Smooth muscle cell of the brain vasculature (primary cell): ENCODE results near the gene NEURL2.
"Not testable (repeated sequence)": the region's sequence is repeated elsewhere in the genome, so short reads cannot be mapped to it uniquely, and the experiment has no call there.

Source experiments
- DNase-seq: peaks from one replicate; pipeline ENCODE4 v3.0.0-alpha.2; 2012; ENCODE audit warnings: low read depth, low spot score

Gene NEURL2, protein sequence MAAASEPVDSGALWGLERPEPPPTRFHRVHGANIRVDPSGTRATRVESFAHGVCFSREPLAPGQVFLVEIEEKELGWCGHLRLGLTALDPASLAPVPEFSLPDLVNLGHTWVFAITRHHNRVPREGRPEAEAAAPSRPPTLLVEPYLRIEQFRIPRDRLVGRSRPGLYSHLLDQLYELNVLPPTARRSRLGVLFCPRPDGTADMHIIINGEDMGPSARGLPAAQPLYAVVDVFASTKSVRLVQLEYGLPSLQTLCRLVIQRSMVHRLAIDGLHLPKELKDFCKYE

DNA sequence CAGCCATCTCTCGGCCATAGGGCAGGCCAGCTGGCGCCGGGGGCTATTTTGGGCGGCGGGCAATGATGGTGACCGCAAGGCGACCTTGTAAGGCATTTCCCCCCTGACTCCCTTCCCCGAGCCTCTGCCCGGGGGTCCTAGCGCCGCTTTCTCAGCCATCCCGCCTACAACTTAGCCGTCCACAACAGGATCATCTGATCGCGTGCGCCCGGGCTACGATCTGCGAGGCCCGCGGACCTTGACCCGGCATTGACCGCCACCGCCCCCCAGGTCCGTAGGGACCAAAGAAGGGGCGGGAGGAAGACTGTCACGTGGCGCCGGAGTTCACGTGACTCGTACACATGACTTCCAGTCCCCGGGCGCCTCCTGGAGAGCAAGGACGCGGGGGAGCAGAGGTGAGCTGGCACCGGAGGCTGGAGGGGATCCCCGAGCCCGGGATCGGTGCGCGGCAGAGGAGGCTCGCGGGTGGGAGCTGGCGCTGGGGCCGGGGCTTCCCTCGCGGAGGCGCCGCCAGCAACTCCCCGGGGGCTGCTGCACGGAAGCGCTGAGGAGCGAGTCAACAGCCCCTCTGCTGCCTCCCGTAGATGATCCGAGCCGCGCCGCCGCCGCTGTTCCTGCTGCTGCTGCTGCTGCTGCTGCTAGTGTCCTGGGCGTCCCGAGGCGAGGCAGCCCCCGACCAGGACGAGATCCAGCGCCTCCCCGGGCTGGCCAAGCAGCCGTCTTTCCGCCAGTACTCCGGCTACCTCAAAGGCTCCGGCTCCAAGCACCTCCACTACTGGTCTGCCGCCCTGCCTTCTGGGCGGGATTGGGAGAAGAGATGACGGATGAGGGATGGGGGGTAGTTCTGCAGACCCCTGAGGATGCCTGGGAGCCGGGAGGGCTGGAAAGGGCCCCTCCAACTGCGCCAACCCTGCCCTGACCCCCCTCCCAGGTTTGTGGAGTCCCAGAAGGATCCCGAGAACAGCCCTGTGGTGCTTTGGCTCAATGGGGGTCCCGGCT, at the start of gene NEURL2, which contains the start of gene CTSA:
Gene NEURL2 (minus strand): TSS at position 224 of the 999 bp plus-strand sequence. CDS start 217 bp downstream, at position 7.
Gene CTSA (plus strand): TSS at position 351 of the 999 bp plus-strand sequence. CDS start 234 bp downstream, at position 585.
- peak; percentile 64 for DNase-seq

DNA sequence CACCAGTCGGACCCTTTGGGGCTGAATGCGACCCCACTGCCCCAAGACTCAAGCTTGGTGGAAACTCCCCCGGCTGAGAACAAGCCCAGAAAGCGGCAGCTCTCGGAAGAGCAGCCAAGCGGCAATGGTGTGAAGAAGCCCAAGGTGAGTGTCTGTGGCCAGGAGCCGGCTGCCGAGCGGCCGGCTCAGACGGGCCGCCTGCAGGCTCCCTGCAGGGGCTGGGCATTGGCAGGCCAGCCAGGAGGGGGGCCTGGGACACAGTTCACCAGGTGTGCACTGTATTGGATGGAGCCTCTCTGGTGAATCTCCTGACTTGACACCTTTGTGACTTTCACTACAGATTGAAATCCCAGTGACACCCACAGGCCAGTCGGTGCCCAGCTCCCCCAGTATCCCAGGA, 49.5 kb upstream of the NEURL2 start:
- no peak for DNase-seq

DNA sequence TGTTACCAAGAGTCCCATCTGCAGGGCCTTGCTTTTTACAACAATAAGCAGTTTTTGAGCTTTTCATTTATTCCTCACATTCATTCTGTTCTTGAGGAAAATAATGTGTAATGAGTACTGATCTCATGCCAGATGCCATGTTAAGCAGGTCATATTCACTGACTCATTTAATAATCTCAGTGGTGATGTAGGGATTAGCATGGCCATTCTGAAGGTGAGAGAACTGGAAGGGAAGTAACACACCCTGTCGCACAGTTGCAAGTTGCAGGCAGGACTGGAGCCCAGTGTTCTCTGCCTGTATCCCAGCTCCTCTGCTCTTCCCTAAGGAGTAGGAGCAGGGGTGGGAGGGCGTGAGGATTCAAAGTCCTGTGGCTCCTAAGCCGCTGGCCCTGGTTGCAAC, 49.0 kb upstream of the NEURL2 start:
- no peak for DNase-seq

DNA sequence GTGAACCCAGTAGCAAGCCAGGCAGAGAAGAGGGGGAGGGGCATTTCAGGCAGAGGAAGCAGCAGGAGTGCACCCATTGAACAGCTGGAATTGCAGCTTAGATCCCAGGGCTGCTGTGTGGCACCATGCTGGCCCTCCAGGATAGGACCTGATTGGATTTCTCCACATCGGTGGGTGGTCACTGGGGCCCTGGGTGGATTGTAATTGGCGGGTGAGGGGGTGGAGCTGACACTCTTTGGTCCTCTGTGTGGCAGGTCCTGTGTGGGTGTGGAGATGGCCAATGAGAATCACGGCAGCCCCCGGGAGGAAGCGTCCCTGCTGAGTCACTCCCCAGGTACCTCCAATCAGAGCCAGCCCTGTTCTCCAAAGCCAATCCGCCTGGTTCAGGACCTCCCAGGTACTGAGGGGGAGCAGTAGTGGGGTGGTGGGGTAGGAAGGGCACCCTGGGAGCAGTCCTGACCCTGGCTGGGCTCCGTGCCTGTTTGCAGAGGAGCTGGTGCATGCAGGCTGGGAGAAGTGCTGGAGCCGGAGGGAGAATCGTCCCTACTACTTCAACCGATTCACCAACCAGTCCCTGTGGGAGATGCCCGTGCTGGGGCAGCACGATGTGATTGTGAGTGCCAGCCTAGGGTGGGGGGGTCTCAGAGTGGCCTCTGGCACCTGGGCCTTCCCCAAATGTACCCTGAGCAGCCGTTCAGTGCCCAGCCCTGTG, 47.9 kb upstream of the NEURL2 start:
- DNase-seq, result no peak

DNA sequence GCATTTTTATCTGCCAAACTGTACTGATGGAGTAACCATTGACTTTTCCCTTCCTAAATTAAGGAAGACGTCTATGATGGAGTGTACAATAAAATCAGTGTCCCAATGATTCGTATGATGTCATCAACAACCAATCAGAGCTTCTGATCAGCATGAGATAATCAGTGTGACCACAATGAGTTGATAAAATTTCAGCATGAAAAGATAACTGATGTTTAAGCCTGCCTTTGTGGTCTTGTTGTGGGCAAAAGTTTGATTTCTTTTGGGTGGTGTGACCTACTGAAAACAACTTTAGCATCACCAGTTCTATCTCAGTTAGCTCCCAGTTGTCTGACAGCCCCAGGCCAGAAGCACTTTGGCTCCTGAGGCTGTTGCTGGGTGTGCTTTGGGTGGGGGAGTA, 46.8 kb upstream of the NEURL2 start:
- DNase-seq, result no peak

DNA sequence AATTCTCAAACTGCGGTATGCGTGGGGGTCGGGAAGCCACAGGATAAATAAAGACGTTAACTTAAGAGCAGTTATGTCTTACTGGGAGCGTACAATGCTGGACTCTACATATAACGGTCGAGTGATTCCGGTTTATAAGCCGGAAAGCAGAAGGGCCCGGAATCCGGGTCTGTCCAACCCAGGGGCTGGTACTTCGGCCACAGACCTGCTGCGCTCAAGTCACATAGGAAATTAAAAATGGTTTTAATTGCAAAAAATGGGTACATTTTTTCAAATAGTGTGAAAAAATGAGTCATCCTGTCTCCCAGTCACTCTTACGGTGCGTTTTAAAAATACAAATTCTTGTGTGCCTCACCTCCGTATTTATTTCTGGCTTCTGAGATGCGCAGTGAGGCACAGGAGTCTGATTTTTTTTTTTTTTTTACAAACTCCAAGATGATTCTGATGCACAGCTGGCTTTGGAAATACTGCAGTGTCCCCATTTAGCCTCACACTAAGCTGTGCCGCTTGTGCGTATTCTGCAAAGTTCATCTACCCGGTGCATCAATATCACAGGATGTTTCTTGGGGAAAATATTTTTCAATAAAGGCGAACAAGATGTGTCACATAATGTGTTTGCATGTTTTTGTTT, 44.5 kb upstream of the NEURL2 start:
- no peak for DNase-seq

DNA sequence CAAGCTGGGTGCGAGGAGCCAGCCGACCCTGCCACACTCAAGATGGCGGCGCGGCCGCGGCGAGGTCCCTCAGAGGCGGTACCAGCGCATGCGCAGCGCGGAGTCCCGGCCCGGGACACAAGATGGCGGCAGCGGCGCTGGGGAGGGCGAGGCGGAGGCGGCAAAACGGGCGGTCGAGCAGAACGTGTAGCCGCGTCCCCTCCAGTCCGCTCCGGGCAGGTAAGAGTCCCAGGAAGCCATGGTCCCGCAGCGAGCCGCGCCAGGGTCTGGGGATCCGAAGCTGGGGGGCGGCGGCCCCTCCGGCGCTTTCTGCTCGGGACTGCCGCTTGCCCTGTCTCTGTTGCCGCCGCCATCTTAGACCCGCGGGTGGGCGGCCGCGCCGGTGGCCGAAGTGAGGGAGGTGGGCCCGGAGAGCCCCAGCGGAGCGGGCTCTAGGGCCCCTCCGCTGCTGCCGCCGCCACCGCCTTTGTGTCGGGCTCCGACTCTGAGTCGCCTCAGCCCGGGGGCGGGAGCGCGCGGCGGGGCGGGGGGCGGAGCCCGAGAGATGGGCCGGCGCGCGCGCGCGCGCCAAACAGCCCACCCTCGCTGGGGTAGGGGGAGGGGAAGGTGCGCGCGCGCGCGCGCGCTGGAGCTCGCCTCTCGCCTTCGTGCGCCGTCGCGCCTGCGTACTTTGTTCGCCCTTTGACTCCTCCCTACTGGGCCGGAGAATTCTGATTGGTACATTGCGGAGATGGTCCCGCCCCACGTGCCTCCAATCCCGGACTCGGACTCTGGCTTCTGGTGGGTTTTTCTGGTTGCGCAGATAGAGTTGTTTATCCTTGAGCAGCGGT, 43.8 kb upstream of the NEURL2 start, which contains the start of gene PCIF1:
Gene PCIF1 (plus strand): TSS at position 98 of the 830 bp plus-strand sequence. CDS start 4,317 bp downstream, outside the sequence.
- DNase-seq, result peak; percentile 95

DNA sequence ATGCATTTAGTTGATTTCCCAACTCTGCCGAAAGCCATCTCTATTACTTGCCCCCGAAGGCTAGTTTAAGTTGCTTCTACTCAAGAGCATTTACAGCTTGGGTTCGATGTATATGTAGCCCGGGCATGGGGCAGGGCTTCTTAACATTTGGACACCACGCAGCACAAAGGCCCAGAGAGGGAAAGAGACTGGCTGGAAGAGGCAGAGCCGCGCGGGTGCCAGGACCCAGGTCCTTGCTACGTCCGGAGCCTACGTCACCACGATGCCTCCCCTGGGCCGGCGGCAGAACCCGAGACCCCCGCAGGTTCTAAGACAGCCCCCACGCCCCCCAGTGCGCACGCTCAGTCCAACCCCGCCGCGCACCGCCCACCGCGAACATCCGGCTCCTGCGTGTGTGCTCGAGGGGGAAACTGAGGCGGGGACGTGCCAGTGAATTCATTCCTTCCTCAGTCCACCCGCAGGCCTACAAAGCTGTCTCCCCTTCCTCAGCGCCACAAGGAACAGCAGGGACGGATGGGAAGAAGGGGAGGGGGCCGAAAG, 43.1 kb upstream of the NEURL2 start:
- no peak for DNase-seq

DNA sequence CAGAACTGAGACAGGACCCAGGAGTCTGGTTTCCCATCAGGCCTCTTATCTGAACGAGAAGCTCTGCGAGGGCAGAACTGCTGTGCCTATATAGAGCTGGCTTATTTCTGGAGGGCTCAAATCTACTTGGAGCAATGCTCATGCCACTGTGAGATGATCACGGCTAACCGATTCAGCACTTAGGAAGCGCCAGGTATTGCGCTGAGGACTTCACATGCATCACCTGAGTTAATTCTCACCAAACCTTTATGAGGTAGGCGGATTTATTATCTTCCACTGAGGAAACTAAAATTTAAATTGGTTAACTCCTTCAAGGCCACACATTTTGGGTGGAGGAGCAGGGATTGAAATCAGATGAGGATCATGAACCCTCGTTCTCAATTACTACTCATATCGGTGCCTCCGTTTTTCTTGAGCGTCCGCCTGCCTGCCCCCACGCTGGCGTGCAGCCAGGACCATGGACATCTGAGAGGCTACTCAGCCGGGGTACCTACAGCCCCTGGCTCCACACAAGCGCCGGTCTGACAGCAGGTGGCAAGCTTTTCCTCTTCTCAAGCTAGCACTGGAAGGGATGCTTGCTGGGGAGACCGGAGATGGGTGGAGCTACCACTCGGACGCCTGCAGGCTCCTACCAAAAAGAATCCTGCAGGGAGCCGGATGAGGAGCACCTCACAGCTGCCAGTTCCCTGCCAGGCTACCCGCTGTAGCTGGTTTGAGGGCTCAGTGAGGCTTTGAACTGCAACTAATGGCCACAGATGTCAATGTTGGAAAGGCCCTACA, 42.4 kb upstream of the NEURL2 start:
- DNase-seq, result peak; percentile 79

DNA sequence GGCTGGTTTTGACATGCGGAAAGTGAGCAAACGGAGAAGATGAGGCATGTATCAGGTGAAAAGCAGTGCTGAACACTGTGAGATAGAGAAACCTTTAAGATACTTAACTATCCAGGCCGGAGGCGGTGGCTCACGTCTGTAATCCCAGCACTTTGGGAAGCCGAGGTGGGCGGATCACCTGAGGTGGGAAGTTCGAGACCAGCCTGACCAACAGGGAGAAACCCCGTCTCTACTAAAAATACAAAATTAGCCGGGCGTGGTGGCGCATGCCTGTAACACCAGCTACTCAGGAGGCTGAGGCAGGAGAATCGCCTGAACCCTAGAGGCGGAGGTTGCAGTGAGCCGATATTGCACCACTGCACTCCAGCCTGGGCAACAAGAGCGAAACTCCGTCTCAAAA, 40.7 kb upstream of the NEURL2 start:
- not testable (repeated sequence) for DNase-seq

DNA sequence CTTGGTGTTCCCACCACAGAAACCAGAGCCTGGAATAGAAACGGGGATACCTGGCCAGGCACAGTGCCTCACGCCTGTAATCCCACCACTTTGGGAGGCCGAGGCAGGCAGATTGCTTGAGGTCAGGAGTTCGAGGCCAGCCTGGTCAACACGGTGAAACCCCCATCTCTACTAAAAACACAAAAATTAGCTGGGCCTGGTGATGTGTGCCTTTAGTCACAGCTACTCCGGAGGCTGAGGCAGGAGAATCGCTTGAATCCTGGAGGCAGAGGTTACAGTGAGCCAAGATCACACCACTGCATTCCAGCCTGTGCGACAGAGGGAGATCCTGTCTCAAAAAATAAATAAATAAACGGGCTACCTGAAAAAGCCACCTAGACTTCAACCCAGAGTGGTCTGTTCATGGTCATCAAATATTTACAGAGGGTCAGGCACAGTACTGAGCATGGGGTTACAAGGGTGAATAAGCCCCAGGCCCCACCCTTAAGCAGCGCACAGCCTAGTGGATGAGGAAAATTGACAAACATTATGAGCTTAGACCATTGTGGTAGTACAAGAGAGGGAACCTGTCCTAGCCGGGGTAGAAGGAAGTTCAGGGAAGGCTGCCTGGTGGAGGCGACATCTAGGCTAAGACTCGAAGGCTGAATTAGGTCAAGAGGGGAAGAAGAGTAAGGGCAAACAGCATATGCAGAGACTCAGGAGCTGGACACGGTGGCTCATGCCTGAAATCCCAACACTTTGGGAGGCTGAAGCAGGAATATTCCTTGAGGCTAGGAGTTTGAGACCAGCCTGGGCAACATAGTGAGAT, 36.3 kb upstream of the NEURL2 start:
- no peak for DNase-seq

DNA sequence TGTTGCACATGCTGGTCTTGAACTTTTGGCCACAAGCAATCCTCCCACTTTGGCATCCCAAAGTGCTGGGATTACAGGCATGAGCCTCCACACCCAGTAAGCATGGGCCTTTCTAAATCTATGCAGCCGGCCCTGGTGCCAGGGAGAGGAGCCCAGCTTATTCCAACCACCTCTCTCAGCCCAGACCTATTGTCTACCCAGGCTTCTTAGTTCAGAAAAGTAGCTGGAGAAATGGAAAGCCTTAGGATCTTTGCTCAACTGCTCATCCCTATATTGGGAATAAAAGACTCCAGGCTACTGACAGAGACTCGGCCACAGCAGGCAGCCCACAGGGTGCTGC, 35.7 kb upstream of the NEURL2 start:
- no peak for DNase-seq

DNA sequence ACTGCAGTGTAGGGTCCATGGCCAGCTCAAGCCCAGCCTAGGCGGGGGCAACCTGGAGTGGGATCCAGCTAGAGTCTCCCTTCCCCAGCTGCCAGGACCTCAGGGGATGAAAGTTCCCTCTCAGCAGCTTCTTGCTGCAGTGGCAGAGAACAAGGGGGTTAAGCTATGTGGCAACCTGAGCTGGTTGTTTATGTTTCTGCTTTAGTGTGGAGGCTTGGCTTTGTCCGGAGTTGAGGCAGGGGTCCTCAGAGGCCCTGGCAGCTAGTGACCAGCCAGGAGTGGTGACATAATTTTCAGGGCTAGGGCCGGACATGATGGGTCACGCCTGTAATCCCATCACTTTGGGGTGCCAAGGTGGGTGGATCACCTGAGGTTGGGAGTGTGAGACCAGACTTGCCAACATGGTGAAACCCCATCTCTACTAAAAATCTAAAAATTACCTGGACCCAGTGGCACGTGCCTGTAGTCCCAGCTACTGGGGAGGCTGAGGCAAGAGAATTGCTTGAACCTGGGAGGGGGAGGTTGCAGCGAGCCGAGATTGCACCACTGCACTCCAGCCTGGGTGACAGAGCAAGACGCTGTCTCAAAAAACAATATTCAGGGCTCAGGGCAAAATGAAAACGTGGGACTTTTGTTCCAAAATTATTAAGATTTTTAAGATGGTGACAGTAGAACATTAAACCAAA, 35.0 kb upstream of the NEURL2 start:
- no peak for DNase-seq

DNA sequence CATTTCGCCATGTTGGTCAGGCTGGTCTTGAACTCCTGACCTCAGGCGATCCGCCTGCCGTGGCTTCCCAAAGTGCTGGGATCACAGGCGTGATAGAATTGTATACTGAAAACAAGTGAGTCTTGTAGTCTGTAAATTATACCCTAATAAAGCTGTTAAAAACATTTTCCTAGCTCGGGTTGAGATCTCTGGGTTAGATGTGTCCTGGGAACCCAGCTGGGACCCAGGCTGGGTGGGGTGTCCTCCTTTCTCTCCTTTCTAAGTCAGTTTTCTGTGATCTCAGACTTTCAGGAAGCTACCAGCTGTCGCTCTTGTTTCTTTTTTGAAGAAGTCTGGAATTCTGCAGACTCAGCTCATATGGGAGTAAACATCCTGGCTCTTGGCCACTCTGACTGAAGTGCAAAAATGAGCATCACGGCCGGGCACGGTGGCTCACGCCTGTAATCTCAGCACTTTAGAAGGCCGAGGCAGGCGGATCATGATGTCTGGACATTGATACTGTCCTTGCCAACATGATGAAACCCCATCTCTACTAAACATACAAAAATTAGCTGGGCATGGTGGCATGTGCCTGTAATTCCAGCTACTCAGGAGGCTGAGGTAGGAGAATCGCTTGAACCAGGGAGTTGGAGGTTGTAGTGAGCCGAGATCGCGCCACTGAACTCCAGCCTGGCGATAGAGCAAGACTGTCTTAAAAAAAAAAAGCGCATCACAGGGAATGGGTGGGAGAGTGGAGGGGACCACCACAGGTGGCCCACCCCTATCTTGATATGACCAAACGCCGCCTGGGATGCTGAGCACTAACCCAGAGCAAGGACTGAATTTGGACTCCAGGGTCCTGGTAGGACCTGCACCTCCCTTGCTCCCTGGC, 33.6 kb upstream of the NEURL2 start:
- peak; percentile 71 for DNase-seq

DNA sequence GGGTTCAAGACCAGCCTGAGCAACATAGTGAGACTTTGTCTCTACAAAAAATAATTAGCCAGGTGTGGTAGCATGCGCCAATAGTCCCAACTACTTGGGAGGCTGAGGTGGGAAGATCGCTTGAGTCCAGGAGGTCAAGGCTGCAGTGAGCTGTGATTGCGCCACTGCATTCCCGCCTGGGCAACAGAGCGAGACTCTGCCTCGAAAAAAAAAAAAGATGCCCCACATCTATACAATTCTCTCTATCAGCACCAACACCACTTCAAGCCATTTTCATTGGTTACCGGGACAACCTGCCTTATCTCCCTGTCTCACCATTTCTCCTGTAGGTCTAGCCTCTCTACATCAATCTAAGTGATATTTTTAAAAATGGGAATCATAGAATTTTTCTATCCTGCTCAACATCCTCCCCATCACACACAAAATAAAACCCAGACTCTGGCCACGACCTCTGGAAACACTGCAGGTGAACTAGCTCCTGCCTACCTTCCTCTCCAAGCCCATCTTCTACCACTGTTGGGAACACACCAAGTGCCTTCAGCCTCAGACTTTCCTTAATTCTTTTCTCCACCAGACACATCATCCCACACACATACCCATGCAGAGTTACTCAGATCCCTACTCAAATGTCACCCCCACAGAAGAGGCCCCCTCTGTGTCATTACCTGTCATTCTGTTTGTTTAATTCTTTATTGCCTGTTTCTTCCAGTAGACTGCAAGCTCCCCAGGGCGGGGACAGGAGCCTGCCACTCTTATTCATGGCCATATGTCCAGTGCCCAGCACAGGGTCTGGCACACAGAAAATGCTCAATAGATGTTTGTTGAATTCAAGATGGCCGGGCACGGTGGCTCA, 30.6 kb upstream of the NEURL2 start:
- DNase-seq, result no peak
